ENCODE measurements around the gene PHACTR3.

The PHACTR3 gene

DNA sequence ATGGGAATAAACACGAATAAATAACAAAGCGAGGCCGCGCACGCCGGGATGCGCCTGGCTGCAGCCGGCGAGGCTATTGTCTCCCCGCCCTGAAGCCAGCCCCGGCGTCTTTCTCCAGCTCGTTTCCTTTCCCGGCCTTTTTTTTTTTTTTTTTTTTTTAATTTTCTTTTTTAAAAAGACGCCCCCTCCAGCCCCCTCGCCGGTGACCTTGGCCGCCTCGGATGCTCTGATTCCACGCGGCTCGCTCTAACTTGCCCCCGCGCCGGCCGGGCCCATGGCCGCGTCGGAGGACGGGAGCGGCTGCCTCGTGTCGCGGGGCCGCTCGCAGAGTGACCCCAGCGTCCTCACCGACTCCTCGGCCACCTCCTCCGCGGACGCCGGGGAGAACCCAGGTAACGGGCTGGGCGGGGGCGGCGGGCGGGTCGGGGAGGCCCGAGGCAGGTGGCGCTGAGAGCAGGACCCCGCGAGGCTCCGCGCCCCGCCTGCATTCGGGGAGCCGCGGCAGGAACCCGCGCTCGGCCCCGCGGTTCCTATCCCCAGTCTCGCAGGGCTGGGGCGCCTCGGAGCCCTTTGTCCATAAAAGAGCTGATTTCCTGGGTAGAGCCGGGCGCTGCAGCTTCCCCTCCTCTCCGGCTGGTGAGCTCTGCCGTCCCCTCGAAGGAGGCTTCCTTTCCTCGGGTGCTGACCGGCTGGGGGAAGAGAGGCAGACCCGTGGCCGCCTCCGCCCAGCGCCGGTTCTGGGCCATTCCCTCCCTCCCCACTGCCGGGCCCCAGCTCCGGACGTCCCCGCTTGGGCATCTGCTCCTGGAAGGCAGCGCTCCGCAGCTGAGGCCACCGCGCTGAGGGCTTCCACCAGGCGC lies 631 bp downstream of the PHACTR3 start:
- TF ChIP-seq, protein P1, sequence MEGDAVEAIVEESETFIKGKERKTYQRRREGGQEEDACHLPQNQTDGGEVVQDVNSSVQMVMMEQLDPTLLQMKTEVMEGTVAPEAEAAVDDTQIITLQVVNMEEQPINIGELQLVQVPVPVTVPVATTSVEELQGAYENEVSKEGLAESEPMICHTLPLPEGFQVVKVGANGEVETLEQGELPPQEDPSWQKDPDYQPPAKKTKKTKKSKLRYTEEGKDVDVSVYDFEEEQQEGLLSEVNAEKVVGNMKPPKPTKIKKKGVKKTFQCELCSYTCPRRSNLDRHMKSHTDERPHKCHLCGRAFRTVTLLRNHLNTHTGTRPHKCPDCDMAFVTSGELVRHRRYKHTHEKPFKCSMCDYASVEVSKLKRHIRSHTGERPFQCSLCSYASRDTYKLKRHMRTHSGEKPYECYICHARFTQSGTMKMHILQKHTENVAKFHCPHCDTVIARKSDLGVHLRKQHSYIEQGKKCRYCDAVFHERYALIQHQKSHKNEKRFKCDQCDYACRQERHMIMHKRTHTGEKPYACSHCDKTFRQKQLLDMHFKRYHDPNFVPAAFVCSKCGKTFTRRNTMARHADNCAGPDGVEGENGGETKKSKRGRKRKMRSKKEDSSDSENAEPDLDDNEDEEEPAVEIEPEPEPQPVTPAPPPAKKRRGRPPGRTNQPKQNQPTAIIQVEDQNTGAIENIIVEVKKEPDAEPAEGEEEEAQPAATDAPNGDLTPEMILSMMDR (IDR thresholded peaks at IDR 0.05; ENCODE audit: borderline replicate concordance, insufficient read depth, low read depth, low read length) = no peak
- no peak overlapping the region for H3K4me3 ChIP-seq (ENCODE audit: low read depth, low read length)

DNA sequence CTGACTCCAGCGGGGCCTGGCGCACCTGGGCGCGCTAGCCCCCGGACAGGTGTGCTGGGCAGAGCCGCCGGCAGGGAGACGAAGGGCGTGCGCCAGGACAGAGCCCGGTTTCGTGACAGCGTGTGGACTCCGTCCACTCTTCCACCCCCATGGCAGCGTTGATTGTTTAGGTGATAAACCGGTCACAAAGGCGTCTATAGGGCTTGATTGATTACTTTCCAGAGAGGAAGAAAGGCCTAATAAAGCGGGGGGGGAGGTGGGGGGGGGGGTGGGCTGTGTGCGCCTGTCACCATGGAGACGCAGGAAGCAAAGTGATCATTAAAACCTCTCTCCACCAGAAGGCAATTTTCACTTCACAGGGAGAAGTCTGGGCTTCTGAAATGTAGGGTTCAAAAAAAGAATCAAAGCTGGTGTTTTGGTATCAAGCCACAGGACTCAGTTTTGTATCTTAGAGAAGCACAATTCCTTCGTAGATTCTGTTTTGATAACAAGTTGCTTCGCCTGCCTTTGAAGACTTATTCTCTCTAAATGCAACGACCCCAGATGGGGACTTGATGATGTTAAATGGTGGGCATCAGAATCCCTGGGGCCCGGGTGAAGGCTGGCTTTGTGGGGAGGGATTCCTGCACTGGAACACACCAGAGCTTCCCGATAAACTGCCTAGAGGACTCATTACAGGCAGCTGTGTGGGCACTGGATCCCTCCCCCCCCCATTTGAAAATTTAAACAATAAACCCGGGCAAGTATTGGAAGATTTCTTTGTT lies 1.4 kb downstream of the PHACTR3 start:
- TF ChIP-seq, protein P1 (IDR thresholded peaks at IDR 0.05; ENCODE audit: borderline replicate concordance, insufficient read depth, low read depth, low read length) = no peak
- H3K4me3 ChIP-seq (ENCODE audit: low read depth, low read length) = no peak overlapping the region

DNA sequence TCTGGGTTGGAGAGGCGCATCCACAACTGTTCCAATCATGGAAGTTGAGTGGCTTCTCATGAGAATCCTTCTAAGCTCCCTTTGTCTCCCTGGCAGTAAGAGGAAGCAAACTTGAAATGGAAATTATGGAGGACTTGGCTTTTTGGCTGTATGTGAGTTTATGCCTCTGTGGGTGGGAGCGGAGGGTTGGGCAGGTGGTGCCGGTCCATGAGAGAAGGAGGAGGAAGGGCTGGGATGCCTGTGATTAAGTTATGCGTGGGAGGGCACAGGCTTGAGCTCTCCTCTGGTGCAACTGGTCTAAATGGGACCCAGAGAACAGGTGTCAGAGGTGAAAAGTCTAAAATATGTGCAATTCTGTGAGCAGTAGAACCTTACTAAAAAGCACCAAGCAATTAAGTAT lies 2.2 kb downstream of the PHACTR3 start:
- TF ChIP-seq, protein P1 (IDR thresholded peaks at IDR 0.05; ENCODE audit: borderline replicate concordance, insufficient read depth, low read depth, low read length) = no peak

DNA sequence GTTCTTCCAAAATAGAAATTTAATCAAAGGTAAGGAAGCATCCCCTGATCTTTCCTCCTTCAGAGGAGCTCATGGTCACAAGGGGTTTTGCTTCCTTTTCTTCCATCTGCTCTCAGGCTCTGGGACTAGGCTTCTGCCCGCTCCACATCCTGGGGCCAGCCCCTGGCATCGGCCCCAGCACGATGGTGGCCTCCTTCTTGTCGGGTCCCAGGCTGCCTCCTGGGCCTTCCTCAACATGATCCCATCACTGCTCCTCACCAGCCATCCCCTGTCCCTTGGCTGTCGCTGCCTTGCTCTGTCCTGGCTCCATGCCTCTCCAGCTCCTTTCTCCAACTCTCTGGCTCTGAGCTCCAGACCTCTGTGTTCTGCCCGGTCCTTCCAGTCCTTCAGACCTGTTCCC lies 4.1 kb downstream of the PHACTR3 start:
- no peak overlapping the region for H3K4me3 ChIP-seq (ENCODE audit: low read depth, low read length)
- TF ChIP-seq, protein P1 (IDR thresholded peaks at IDR 0.05; ENCODE audit: borderline replicate concordance, insufficient read depth, low read depth, low read length) = no peak

More for the DNA sequence above, 2.2 kb downstream of the PHACTR3 start:
- H3K4me3 ChIP-seq (ENCODE audit: low read depth, low read length) = no peak overlapping the region

DNA sequence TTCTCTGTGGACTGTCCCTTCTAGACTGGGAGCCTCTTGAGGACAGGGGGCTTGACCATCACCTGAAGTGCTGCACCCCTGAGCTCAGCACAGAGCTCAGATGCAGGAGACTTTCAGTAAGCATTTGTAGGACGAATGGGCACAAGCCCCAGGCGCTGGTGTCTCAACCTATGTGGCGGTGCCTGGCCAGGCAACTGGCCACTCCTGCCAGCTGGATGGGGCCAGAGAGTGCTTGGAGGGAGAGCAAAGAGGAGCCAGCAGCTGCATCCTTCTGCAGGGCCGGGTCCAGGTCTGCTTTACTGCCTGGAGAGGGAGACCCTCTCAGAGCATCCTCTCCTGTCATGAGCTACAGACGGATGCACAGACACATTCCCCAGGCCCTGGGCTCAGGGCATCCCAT lies 4.5 kb downstream of the PHACTR3 start:
- TF ChIP-seq, protein P1 (IDR thresholded peaks at IDR 0.05; ENCODE audit: borderline replicate concordance, insufficient read depth, low read depth, low read length) = no peak
- no peak overlapping the region for H3K4me3 ChIP-seq (ENCODE audit: low read depth, low read length)

DNA sequence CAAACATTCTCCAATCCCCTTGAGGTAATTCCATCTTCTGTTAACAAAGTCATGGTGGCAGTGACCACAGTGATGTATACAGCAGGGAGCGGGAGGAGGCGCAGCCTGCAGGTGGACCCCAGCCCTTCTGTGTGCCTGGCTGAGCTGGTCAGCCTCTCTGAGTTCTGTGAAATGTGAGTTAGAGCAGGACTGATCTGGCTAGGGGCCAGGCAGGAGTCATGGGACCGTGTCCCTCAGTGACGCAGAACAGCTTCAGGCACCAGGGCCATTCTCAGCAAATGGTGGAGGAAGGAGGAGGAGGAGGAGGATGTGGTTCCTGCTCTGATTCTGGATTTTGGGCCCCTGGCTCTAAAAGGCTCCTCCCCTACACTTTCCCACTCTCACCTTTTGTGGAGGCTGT lies 6.9 kb downstream of the PHACTR3 start:
- TF ChIP-seq, protein P1 (IDR thresholded peaks at IDR 0.05; ENCODE audit: borderline replicate concordance, insufficient read depth, low read depth, low read length) = no peak
- H3K4me3 ChIP-seq (ENCODE audit: low read depth, low read length) = no peak overlapping the region

Data from GM12875 (cell line).